H1 (cell line): ENCODE data around the gene ARHGAP8. TPM values are rescaled to one million over a fixed set of nuclear protein-coding genes. Genes with fewer than 3 reads are reported as not detected.

Experiments
- CTCF ChIA-PET: fragments of 300-600 bp; sonication (Branson Sonifier 250); formaldehyde crosslinking; loops from one replicate; lab custom pipeline; 2021; ENCODE audit not compliant: partially characterized antibody; lab: Charles Lee
- POLR2A ChIA-PET: fragments of 300-600 bp; sonication (Branson Sonifier 250); formaldehyde crosslinking; loops from one replicate; lab custom pipeline; 2021; ENCODE audit warnings: inconsistent platforms; ENCODE audit not compliant: partially characterized antibody; lab: Charles Lee
- DNase-seq, 2 experiments: peaks; one replicate each; pipeline versions ENCODE4 v3.0.0 to v3.0.0-alpha.2; 2010 to 2022; ENCODE audit warnings: low spot score in 2 of 2, low read depth in 1 of 2, mixed read lengths in 1 of 2
- FAIRE-seq: peaks from 2 replicates; lab custom pipeline; 2011; peaks lifted over from hg19 to GRCh38; lab: Jason Lieb, UNC
- H2AFZ ChIP-seq: 2 replicates; pipeline ENCODE4 v1.8.1; 2012; ENCODE audit warnings: low read length, inconsistent platforms
- H2AK5ac ChIP-seq: 2 replicates; pipeline ENCODE4 v1.6.1; 2013; ENCODE audit warnings: low read depth, low read length
- H2BK120ac ChIP-seq: replicated peaks from 2 replicates; pipeline ENCODE3; 2013; ENCODE audit warnings: low read depth, low read length, inconsistent platforms
- H2BK12ac ChIP-seq: 2 replicates; pipeline ENCODE4 v1.6.1; 2013; ENCODE audit warnings: low read depth, low read length
- H2BK15ac ChIP-seq: 2 replicates; pipeline ENCODE4 v1.6.1; 2013; ENCODE audit warnings: low read length
- H2BK20ac ChIP-seq: 2 replicates; pipeline ENCODE4 v1.6.1; 2013; ENCODE audit warnings: low read length
- H2BK5ac ChIP-seq: 2 replicates; pipeline ENCODE4 v1.6.1; 2013; ENCODE audit warnings: low read depth, low read length
- H3K14ac ChIP-seq: 2 replicates; pipeline ENCODE4 v1.6.1; 2013; ENCODE audit warnings: inconsistent platforms; ENCODE audit not compliant: insufficient read length
- H3K18ac ChIP-seq: 2 replicates; pipeline ENCODE4 v1.6.1; 2013; ENCODE audit warnings: low read length; ENCODE audit errors: extremely low read depth
- H3K23ac ChIP-seq: 2 replicates; pipeline ENCODE4 v1.6.1; 2013; ENCODE audit warnings: inconsistent platforms; ENCODE audit not compliant: insufficient read length
- H3K23me2 ChIP-seq: 2 replicates; pipeline ENCODE4 v1.6.1; 2013; ENCODE audit warnings: low read depth, low read length
- H3K27ac ChIP-seq: 2 replicates; pipeline ENCODE4 v1.6.1; 2011; ENCODE audit warnings: low read depth, low read length, inconsistent platforms
- H3K27me3 ChIP-seq, 4 experiments: replicated peaks in 1 of 4; 1 replicate in 1 of 4; 2 replicates in 3 of 4; pipeline versions ENCODE4 v1.6.1 to v1.8.1; 2011 to 2013; ENCODE audit warnings: low read length in 3 of 4, mild to moderate bottlenecking in 3 of 4, inconsistent platforms in 2 of 4, mixed read lengths in 2 of 4, moderate library complexity in 1 of 4; ENCODE audit not compliant: control insufficient read depth in 3 of 4, insufficient read depth in 3 of 4; ENCODE audit errors: extremely low read depth in 1 of 4
- H3K36me3 ChIP-seq, 4 experiments: 2 replicates each; pipeline versions ENCODE4 v1.6.1 to v1.8.1; 2011 to 2013; ENCODE audit warnings: mild to moderate bottlenecking in 4 of 4, low read length in 3 of 4, moderate library complexity in 2 of 4, control low read depth in 1 of 4, inconsistent platforms in 1 of 4; ENCODE audit not compliant: insufficient read depth in 4 of 4, control insufficient read depth in 2 of 4
- H3K4ac ChIP-seq: replicated peaks from 2 replicates; pipeline ENCODE3; 2013; ENCODE audit warnings: low read length, low read depth, mixed read lengths, inconsistent platforms; ENCODE audit not compliant: insufficient read length
- H3K4me1 ChIP-seq, 4 experiments: replicated peaks in 1 of 4; 1 replicate in 1 of 4; 2 replicates in 3 of 4; pipeline versions ENCODE4 v1.6.1 to v1.8.1; 2011 to 2013; ENCODE audit warnings: low read length in 3 of 4, inconsistent platforms in 2 of 4, mixed read lengths in 1 of 4; ENCODE audit not compliant: insufficient read depth in 4 of 4, control insufficient read depth in 3 of 4
- H3K4me2 ChIP-seq, 2 experiments: 2 replicates each; pipeline versions ENCODE4 v1.6.1 to v1.8.1; 2011 to 2013; ENCODE audit warnings: low read depth in 2 of 2, low read length in 2 of 2, control low read depth in 1 of 2, inconsistent platforms in 1 of 2, mild to moderate bottlenecking in 1 of 2; ENCODE audit not compliant: insufficient read depth in 1 of 2
- H3K4me3 ChIP-seq, 4 experiments: fragments of 200-600, 300-600 bp in 1 of 4; sonication (generic), shearing (Covaris generic), sonication (Bioruptor Twin) in 1 of 4; 2 replicates each; pipeline versions ENCODE4 v1.5.1 to v1.8.1; 2011 to 2016; ENCODE audit warnings: low read length in 4 of 4, low read depth in 3 of 4, control low read depth in 2 of 4, inconsistent platforms in 2 of 4, mild to moderate bottlenecking in 2 of 4, mixed read lengths in 1 of 4, moderate library complexity in 1 of 4; ENCODE audit not compliant: insufficient read depth in 2 of 4; ENCODE audit errors: extremely low read depth in 1 of 4
- H3K56ac ChIP-seq: replicated peaks from 2 replicates; pipeline ENCODE3; 2013; ENCODE audit warnings: low read depth, mild to moderate bottlenecking, mixed read lengths, low read length, inconsistent platforms; ENCODE audit not compliant: insufficient read length
- H3K79me1 ChIP-seq: 2 replicates; pipeline ENCODE4 v1.6.1; 2013; ENCODE audit warnings: low read depth, low read length, control low read depth
- H3K79me2 ChIP-seq, 2 experiments: 2 replicates each; pipeline versions ENCODE4 v1.6.1 to v1.8.1; 2012 to 2013; ENCODE audit warnings: low read length in 2 of 2, mild to moderate bottlenecking in 2 of 2, inconsistent platforms in 1 of 2; ENCODE audit not compliant: insufficient read depth in 2 of 2, control insufficient read depth in 1 of 2
- H3K9ac ChIP-seq, 4 experiments: replicated peaks in 1 of 4; 1 replicate in 1 of 4; 2 replicates in 3 of 4; pipeline versions ENCODE4 v1.6.1 to v1.8.1; 2011 to 2013; ENCODE audit warnings: low read depth in 3 of 4, low read length in 3 of 4, control low read depth in 2 of 4, mild to moderate bottlenecking in 2 of 4, moderate library complexity in 2 of 4, inconsistent platforms in 1 of 4; ENCODE audit errors: extremely low read depth in 1 of 4
- H3K9me3 ChIP-seq, 2 experiments: 2 replicates each; pipeline versions ENCODE4 v1.6.1 to v1.8.1; 2012 to 2013; ENCODE audit warnings: mild to moderate bottlenecking in 2 of 2, moderate library complexity in 2 of 2, control low read depth in 1 of 2, inconsistent platforms in 1 of 2, low read depth in 1 of 2, low read length in 1 of 2, mixed read lengths in 1 of 2; ENCODE audit not compliant: insufficient read depth in 2 of 2
- H4K20me1 ChIP-seq, 2 experiments: replicated peaks in 1 of 2; 2 replicates each; pipeline versions ENCODE3 to v1.8.1; 2011 to 2013; ENCODE audit warnings: inconsistent platforms in 2 of 2, low read length in 2 of 2, mild to moderate bottlenecking in 1 of 2; ENCODE audit not compliant: insufficient read depth in 2 of 2, control insufficient read depth in 1 of 2
- H4K5ac ChIP-seq: 2 replicates; pipeline ENCODE4 v1.6.1; 2013; ENCODE audit warnings: low read length, low read depth, mixed read lengths, inconsistent platforms; ENCODE audit not compliant: insufficient read length
- H4K8ac ChIP-seq: 2 replicates; pipeline ENCODE4 v1.8.0; 2013; ENCODE audit warnings: mild to moderate bottlenecking, moderate library complexity, low read length, inconsistent platforms; ENCODE audit not compliant: insufficient read depth; ENCODE audit errors: extremely low read depth
- H4K91ac ChIP-seq: replicated peaks from 2 replicates; pipeline ENCODE3; 2013; ENCODE audit warnings: low read length, mixed read lengths, inconsistent platforms; ENCODE audit not compliant: insufficient read length
- ASH2L ChIP-seq: fragments of 200-600, 300-600 bp; sonication (generic); IDR thresholded peaks from one replicate; pipeline ENCODE4 v1.7.1; 2017; ENCODE audit warnings: low read length
- CHD2 ChIP-seq: IDR thresholded peaks from 2 replicates; pipeline ENCODE4 v1.6.1; 2012; ENCODE audit warnings: low read length, improper control_type of control experiment
- EP300 ChIP-seq, 2 experiments: IDR thresholded peaks; 1 replicate in 1 of 2; 2 replicates in 1 of 2; pipeline ENCODE4 v1.6.1; 2011 to 2012; ENCODE audit warnings: low read depth in 2 of 2, low read length in 2 of 2, mild to moderate bottlenecking in 2 of 2, borderline replicate concordance in 1 of 2, inconsistent platforms in 1 of 2, moderate library complexity in 1 of 2
- EZH2 ChIP-seq: fragments of 200-600 bp; sonication (generic); IDR thresholded peaks from 2 replicates; pipeline ENCODE4 v1.7.1; 2012; ENCODE audit warnings: low read depth, mild to moderate bottlenecking, moderate library complexity, low read length, inconsistent platforms; ENCODE audit not compliant: severe bottlenecking
- JUN ChIP-seq: IDR thresholded peaks from 2 replicates; pipeline ENCODE4 v1.6.1; 2011; ENCODE audit warnings: low read depth, mild to moderate bottlenecking, improper control_type of control experiment, low read length
- MAX ChIP-seq: IDR thresholded peaks from 2 replicates; pipeline ENCODE4 v1.6.1; 2012; ENCODE audit warnings: inconsistent platforms
- POU5F1 ChIP-seq: IDR thresholded peaks from 2 replicates; pipeline ENCODE4 v1.6.1; 2011; ENCODE audit warnings: low read depth, mild to moderate bottlenecking, low read length, moderate library complexity
- RAD21 ChIP-seq, 2 experiments: IDR thresholded peaks in 1 of 2; conservative IDR thresholded peaks in 1 of 2; 2 replicates each; pipeline ENCODE4 v1.6.1; 2011; ENCODE audit warnings: low read depth in 2 of 2, low read length in 2 of 2, improper control_type of control experiment in 1 of 2, inconsistent platforms in 1 of 2, mild to moderate bottlenecking in 1 of 2, moderate library complexity in 1 of 2
- SIN3A ChIP-seq, 2 experiments: IDR thresholded peaks in 1 of 2; conservative IDR thresholded peaks in 1 of 2; 2 replicates each; pipeline ENCODE4 v1.6.1; 2011 to 2012; ENCODE audit warnings: low read length in 2 of 2, improper control_type of control experiment in 1 of 2, low read depth in 1 of 2, mild to moderate bottlenecking in 1 of 2
- SIX5 ChIP-seq: IDR thresholded peaks from 2 replicates; pipeline ENCODE4 v1.6.1; 2011; ENCODE audit warnings: mild to moderate bottlenecking, low read depth, low read length
- SUZ12 ChIP-seq: fragments of 200-600 bp; sonication (generic); IDR thresholded peaks from 2 replicates; pipeline ENCODE4 v1.6.1; 2012; ENCODE audit warnings: mild to moderate bottlenecking, inconsistent platforms, low read length, moderate library complexity, mixed read lengths
- TCF12 ChIP-seq: IDR thresholded peaks from 2 replicates; pipeline ENCODE4 v1.6.1; 2011; ENCODE audit warnings: low read depth, mild to moderate bottlenecking, low read length
- YY1 ChIP-seq: IDR thresholded peaks from 2 replicates; pipeline ENCODE4 v1.6.1; 2011; ENCODE audit warnings: low read depth, mild to moderate bottlenecking, low read length
- ZNF274 ChIP-seq: IDR thresholded peaks from 2 replicates; pipeline ENCODE4 v1.7.0; 2012; ENCODE audit warnings: low read length, borderline replicate concordance; ENCODE audit errors: extremely low read depth
- WGBS, 2 experiments: shearing (Covaris generic) in 1 of 2; methylation state at CpG; one replicate each; pipeline versions ENCODE4 v1.1.6 to v1.1.7; 2013 to 2015; ENCODE audit warnings: low lambda C conversion rate in 2 of 2, mixed read lengths in 2 of 2, inconsistent platforms in 1 of 2, low coverage in 1 of 2, missing lambda C conversion rate in 1 of 2; ENCODE audit not compliant: insufficient replicate concordance in 2 of 2, insufficient coverage in 1 of 2, insufficient read length in 1 of 2; ENCODE audit errors: extremely low coverage in 1 of 2, missing lambda C conversion rate in 1 of 2; 5-methylcytosine and 5-hydroxymethylcytosine counted together
- polyA plus RNA-seq, 7 experiments: library from polyadenylated mRNA; depleted of rRNA in 3 of 7; stranded (reverse) in 5 of 7; unstranded in 2 of 7; fragments of >200 nt in 5 of 7; fragments of 200-250 nt in 2 of 7; gene quantifications; 1 replicate in 5 of 7; 2 replicates in 1 of 7; 4 replicates in 1 of 7; pipeline versions ENCODE4 v1.2.1 to v1.2.3, GENCODE V29; 2011 to 2013; ENCODE audit warnings: missing spikeins in 2 of 7, mixed read lengths in 2 of 7
- total RNA-seq: library from RNA; stranded (reverse); fragmentation: NEBNext Ultra II Directional; extraction: Animal tissue kit (Norgen Biotek cat#: 25700); gene quantifications from 2 replicates; pipeline ENCODE4 v1.2.1, GENCODE V29; 2021

Gene ARHGAP8
- total and polyA plus RNA-seq, 2 of the 8 experiments (the other 6 are each of a cell fraction or from before 2014, with no cell fraction given), result 35.6 to 47.7 TPM

- H2AK5ac ChIP-seq, result no peak overlapping the region
- H3K79me2 ChIP-seq, result no peaks in the 10 kb centered on the region
- no peaks in the 10 kb centered on the region for H3K9me3 ChIP-seq
- DNase-seq, result no peak
- no peak overlapping the region for H3K4ac ChIP-seq
- H3K4me1 ChIP-seq, result no peaks in the 10 kb centered on the region; a peak in 2 of 7 replicates
- H3K14ac ChIP-seq, result no peak overlapping the region
- H3K9ac ChIP-seq, result no peak overlapping the region
- H3K23me2 ChIP-seq, result no peaks in the 10 kb centered on the region
- no peak overlapping the region for H2BK15ac ChIP-seq
- no peaks in the 10 kb centered on the region; the same call in 1 of the 2 replicates for H3K79me1 ChIP-seq
- no peak overlapping the region for H3K27ac ChIP-seq
- H3K23ac ChIP-seq, result no peak overlapping the region
- H2BK20ac ChIP-seq, result no peak overlapping the region
- H4K20me1 ChIP-seq, result peaks cover 0 to 10% of the 10 kb centered on the region in 2 experiments
- ChIA-PET POLR2A (no interaction called here), CTCF (interaction anchor here (1.1 kb wide), 1 partner anchor 14 kb away, joined by 3 read pairs; no protein-coding TSS in a partner anchor)
- H3K4me2 ChIP-seq, result no peak overlapping the region
- no peak overlapping the region for H2BK12ac ChIP-seq
- H2BK5ac ChIP-seq, result no peak overlapping the region
- H2BK120ac ChIP-seq, result no peak overlapping the region
- no peak overlapping the region for H2AFZ ChIP-seq
- 91% methylated on average over 14 of the region's 14 CpGs; no CpG with 5 or more reads in 1 of the 2 experiments for WGBS, 2 experiments
- H3K27me3 ChIP-seq, result no peaks in the 10 kb centered on the region
- H4K5ac ChIP-seq, result no peak overlapping the region
- peaks cover 6 to 26% (median 9%) of the 10 kb centered on the region in 4 experiments; a peak in 5 of 8 replicates for H3K36me3 ChIP-seq
- H3K4me3 ChIP-seq, result no peak overlapping the region
- no peak overlapping the region; the same call in 1 of the 2 replicates for H4K8ac ChIP-seq
- no peak overlapping the region for H3K18ac ChIP-seq
- FAIRE-seq, result no peak
- no peak overlapping the region for H3K56ac ChIP-seq
- no peak overlapping the region for H4K91ac ChIP-seq
- no peak for TF ChIP-seq POU5F1
- no peak for TF ChIP-seq ZNF274
- no peak for TF ChIP-seq SIX5
- TF ChIP-seq TCF12, result no peak
- TF ChIP-seq ASH2L, result no peak
- no peak for TF ChIP-seq EZH2
- no peak for TF ChIP-seq SIN3A (conservative IDR thresholded peaks at IDR 0.05 in 1 of 2, IDR thresholded peaks at IDR 0.05 in 1 of 2; ENCODE audit: low read depth in 1 of 2, low read length in 2 of 2)
- no peak for TF ChIP-seq EP300 (IDR thresholded peaks at IDR 0.05; ENCODE audit: borderline replicate concordance in 1 of 2, low read depth in 2 of 2, low read length in 2 of 2)
- no peak for TF ChIP-seq RAD21 (IDR thresholded peaks at IDR 0.05 in 1 of 2, conservative IDR thresholded peaks at IDR 0.05 in 1 of 2; ENCODE audit: low read depth in 2 of 2, low read length in 2 of 2)
- no peak for TF ChIP-seq CHD2
- no peak for TF ChIP-seq SUZ12
- no peak for TF ChIP-seq JUN
- TF ChIP-seq YY1, result no peak
- TF ChIP-seq MAX, result no peak
Observed at GRCh38 chr22:44894782-44895181, 142.4 kb downstream of the ARHGAP8 start.
